Astrocyte (in vitro differentiated cells and primary cell): ENCODE data around the gene CACNG1.

ENCODE experiments used
- CTCF ChIP-seq: IDR thresholded peaks from 2 replicates; pipeline ENCODE4 v1.5.1; 2011; ENCODE audit warnings: low read depth, mild to moderate bottlenecking, inconsistent platforms, low read length, moderate library complexity; ENCODE audit not compliant: insufficient read depth
- EZH2 ChIP-seq: IDR thresholded peaks from 2 replicates; pipeline ENCODE4 v1.6.1; 2012; ENCODE audit warnings: mild to moderate bottlenecking, low read length, inconsistent platforms; ENCODE audit not compliant: insufficient read depth

- TF ChIP-seq EZH2 = no peak
- no peak for TF ChIP-seq CTCF
Measured at GRCh38 chr17:67044016-67044772, at the start of gene CACNG1.
